HL-60 (cell line): ENCODE measurements around the gene ZNF254.

Source experiments
- DNase-seq, 2 experiments: peaks; one replicate each; pipeline ENCODE4 v3.0.0-alpha.2; 2010 to 2020; ENCODE audit warnings: low read depth in 1 of 2, low spot score in 1 of 2
- H3K27ac ChIP-seq: fragments of 250-450 bp; sonication (Bioruptor Pico); replicated peaks from 2 replicates; pipeline ENCODE4 v1.5.1; 2020; ENCODE audit warnings: mild to moderate bottlenecking, moderate library complexity
- H3K27me3 ChIP-seq: fragments of 250-450 bp; sonication (Bioruptor Pico); 2 replicates; pipeline ENCODE4 v1.5.1; 2021; ENCODE audit warnings: mild to moderate bottlenecking, moderate library complexity; ENCODE audit not compliant: insufficient read depth, poor library complexity, severe bottlenecking
- H3K4me3 ChIP-seq: replicated peaks from 2 replicates; pipeline ENCODE4 v1.5.1; 2011; ENCODE audit warnings: mild to moderate bottlenecking, control low read depth, low read length; ENCODE audit not compliant: insufficient read depth
- GABPA ChIP-seq: IDR thresholded peaks from 2 replicates; pipeline ENCODE4 v1.6.1; 2012; ENCODE audit warnings: low read depth
- POLR2AphosphoS5 ChIP-seq: IDR thresholded peaks from 2 replicates; pipeline ENCODE4 v1.6.1; 2012; ENCODE audit warnings: low read depth
- SPI1 ChIP-seq: IDR thresholded peaks from 2 replicates; pipeline ENCODE4 v1.6.1; 2012; ENCODE audit warnings: low read depth, mild to moderate bottlenecking, borderline replicate concordance
- TF ChIP-seq, protein P1 (sequence below): IDR thresholded peaks from 2 replicates; pipeline ENCODE4 v1.6.1; 2012; ENCODE audit warnings: low read depth; ENCODE audit not compliant: insufficient replicate concordance
- TF ChIP-seq, protein P2 (sequence below): IDR thresholded peaks from one replicate; pipeline ENCODE4 v1.5.1; 2011; ENCODE audit warnings: low read length, control low read depth, inconsistent platforms; ENCODE audit not compliant: insufficient read depth

ZNF254 gene

GRCh38 chr19:24052811-24053210 is 34.2 kb upstream of the ZNF254 start:
- no peak overlapping the region for H3K27ac ChIP-seq
- H3K4me3 ChIP-seq = no peak overlapping the region
- TF ChIP-seq GABPA (no peak), POLR2AphosphoS5 (no peak), SPI1 (no peak)
- TF ChIP-seq, protein P1, sequence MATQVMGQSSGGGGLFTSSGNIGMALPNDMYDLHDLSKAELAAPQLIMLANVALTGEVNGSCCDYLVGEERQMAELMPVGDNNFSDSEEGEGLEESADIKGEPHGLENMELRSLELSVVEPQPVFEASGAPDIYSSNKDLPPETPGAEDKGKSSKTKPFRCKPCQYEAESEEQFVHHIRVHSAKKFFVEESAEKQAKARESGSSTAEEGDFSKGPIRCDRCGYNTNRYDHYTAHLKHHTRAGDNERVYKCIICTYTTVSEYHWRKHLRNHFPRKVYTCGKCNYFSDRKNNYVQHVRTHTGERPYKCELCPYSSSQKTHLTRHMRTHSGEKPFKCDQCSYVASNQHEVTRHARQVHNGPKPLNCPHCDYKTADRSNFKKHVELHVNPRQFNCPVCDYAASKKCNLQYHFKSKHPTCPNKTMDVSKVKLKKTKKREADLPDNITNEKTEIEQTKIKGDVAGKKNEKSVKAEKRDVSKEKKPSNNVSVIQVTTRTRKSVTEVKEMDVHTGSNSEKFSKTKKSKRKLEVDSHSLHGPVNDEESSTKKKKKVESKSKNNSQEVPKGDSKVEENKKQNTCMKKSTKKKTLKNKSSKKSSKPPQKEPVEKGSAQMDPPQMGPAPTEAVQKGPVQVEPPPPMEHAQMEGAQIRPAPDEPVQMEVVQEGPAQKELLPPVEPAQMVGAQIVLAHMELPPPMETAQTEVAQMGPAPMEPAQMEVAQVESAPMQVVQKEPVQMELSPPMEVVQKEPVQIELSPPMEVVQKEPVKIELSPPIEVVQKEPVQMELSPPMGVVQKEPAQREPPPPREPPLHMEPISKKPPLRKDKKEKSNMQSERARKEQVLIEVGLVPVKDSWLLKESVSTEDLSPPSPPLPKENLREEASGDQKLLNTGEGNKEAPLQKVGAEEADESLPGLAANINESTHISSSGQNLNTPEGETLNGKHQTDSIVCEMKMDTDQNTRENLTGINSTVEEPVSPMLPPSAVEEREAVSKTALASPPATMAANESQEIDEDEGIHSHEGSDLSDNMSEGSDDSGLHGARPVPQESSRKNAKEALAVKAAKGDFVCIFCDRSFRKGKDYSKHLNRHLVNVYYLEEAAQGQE = no peak
- TF ChIP-seq, protein P2, sequence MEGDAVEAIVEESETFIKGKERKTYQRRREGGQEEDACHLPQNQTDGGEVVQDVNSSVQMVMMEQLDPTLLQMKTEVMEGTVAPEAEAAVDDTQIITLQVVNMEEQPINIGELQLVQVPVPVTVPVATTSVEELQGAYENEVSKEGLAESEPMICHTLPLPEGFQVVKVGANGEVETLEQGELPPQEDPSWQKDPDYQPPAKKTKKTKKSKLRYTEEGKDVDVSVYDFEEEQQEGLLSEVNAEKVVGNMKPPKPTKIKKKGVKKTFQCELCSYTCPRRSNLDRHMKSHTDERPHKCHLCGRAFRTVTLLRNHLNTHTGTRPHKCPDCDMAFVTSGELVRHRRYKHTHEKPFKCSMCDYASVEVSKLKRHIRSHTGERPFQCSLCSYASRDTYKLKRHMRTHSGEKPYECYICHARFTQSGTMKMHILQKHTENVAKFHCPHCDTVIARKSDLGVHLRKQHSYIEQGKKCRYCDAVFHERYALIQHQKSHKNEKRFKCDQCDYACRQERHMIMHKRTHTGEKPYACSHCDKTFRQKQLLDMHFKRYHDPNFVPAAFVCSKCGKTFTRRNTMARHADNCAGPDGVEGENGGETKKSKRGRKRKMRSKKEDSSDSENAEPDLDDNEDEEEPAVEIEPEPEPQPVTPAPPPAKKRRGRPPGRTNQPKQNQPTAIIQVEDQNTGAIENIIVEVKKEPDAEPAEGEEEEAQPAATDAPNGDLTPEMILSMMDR = no peak
- DNase-seq = no peak
- H3K27me3 ChIP-seq = no peaks in the 10 kb centered on the region

GRCh38 chr19:24053601-24054000 is 33.4 kb upstream of the ZNF254 start:
- Histone ChIP-seq H3K27ac (no peak overlapping the region), H3K27me3 (no peaks in the 10 kb centered on the region), H3K4me3 (no peak overlapping the region)
- DNase-seq = no peak
- TF ChIP-seq, protein P2 = no peak
- TF ChIP-seq GABPA (no peak), POLR2AphosphoS5 (no peak), SPI1 (no peak)
- TF ChIP-seq, protein P1 = no peak

DNA sequence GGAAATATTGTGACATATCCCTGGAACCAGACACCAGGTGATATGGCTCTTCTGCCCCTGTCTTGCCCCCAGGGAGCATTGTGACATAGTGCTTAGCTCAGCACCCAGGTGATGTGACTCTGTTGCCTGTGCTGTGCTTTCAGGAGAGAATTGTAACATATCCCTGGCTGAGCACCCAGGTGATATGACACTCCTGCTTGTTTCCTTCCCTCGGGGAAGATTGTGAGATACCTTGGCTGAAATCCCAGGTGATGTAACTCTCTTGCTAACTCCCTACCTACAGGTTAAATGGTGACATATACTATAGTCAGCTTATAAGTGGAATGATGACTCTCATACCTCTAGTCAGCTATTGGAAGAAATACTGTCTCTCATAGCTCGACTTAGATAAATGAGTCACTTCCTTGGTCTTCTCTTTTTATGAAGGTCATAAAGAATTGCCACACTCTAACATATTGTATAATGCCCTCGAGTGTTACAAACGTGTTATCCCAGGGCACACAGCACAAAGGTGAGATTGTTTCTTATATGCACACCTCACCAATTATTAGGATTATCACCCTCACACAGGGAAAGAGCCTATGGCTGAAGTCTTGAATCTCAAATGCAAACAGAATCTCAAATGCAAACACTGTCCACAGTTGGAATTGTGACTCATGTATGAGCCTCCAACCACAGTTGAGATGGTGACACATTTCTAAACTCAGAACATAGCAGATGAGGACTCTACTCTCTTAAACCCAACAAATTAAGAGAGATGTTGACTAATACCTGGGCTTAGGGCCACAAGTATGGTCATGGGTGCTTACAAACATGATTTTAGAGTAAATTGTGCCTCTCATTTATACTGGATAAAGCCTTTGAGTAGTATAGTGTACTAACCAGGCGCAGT is 32.7 kb upstream of the ZNF254 start:
- DNase-seq = no peak
- Histone ChIP-seq H3K4me3 (no peak overlapping the region), H3K27me3 (no peaks in the 10 kb centered on the region), H3K27ac (no peak overlapping the region)
- TF ChIP-seq POLR2AphosphoS5 (no peak), GABPA (no peak), SPI1 (no peak)
- TF ChIP-seq, protein P1 = no peak
- TF ChIP-seq, protein P2 = no peak
